Panc1 (cell line): ENCODE results near the gene NFILZ. TPM values are rescaled to one million over a fixed set of nuclear protein-coding genes. Genes with fewer than 3 reads are reported as not detected.

Source experiments
- ATAC-seq: fragments of 200-7000 bp; cut with Tn5 transposase; 2 replicates; pipeline ENCODE4 v1.9.1; 2020; ENCODE audit warnings: mild to moderate bottlenecking, moderate library complexity
- BruUV-seq: library from RNA; stranded (reverse); fragments of 400-500 nt; replicated peaks from 2 replicates; lab custom pipeline; 2021; lab: Mats Ljungman, UMichigan
- CTCF ChIA-PET: fragments of 300-600 bp; sonication (Branson Sonifier 250); formaldehyde crosslinking; loops from one replicate; lab custom pipeline; 2022; ENCODE audit warnings: antibody characterized with exemption; lab: Charles Lee
- POLR2A ChIA-PET: fragments of 300-600 bp; sonication (Branson Sonifier 250); formaldehyde crosslinking; loops from one replicate; lab custom pipeline; 2022; ENCODE audit warnings: antibody characterized with exemption; lab: Charles Lee
- DNase-seq: peaks from one replicate; pipeline ENCODE4 v3.0.0-alpha.2; 2010; ENCODE audit warnings: low read depth, low spot score
- H3K27ac ChIP-seq: 2 replicates; pipeline ENCODE4 v1.5.1; 2011; ENCODE audit warnings: mild to moderate bottlenecking, low read length, inconsistent platforms
- H3K27me3 ChIP-seq: fragments of 200-500 bp; sonication (Bioruptor generic); 2 replicates; pipeline ENCODE4 v1.6.0; 2014; ENCODE audit warnings: low read length, inconsistent platforms; ENCODE audit not compliant: control insufficient read depth, insufficient read depth
- H3K36me3 ChIP-seq: fragments of 200-500 bp; sonication (Bioruptor generic); 2 replicates; pipeline ENCODE4 v1.5.1; 2014; ENCODE audit warnings: inconsistent platforms, mild to moderate bottlenecking, low read length, moderate library complexity; ENCODE audit not compliant: control insufficient read depth, insufficient read depth
- H3K4me1 ChIP-seq: 2 replicates; pipeline ENCODE4 v1.5.1; 2011; ENCODE audit warnings: inconsistent platforms, mild to moderate bottlenecking, low read length, moderate library complexity; ENCODE audit not compliant: control insufficient read depth, insufficient read depth
- H3K4me3 ChIP-seq, 2 experiments: 2 replicates each; pipeline ENCODE4 v1.5.1; 2011 to 2012; ENCODE audit warnings: low read depth in 2 of 2, low read length in 2 of 2, mild to moderate bottlenecking in 2 of 2, inconsistent platforms in 1 of 2, moderate library complexity in 1 of 2
- H3K9me3 ChIP-seq: fragments of 200-500 bp; sonication (Bioruptor generic); 2 replicates; pipeline ENCODE4 v1.5.1; 2014; ENCODE audit warnings: low read depth, mild to moderate bottlenecking, inconsistent platforms, low read length, moderate library complexity; ENCODE audit not compliant: control insufficient read depth, insufficient read depth
- CTCF ChIP-seq: fragments of 450-650 bp; IDR thresholded peaks from 2 replicates; pipeline ENCODE4 v1.5.1; 2017; ENCODE audit warnings: mild to moderate bottlenecking
- POLR2AphosphoS5 ChIP-seq: IDR thresholded peaks from 2 replicates; pipeline ENCODE4 v1.6.1; 2012; ENCODE audit warnings: mild to moderate bottlenecking, low read depth, low read length, moderate library complexity
- REST ChIP-seq, 2 experiments: IDR thresholded peaks; 2 replicates each; pipeline ENCODE4 v1.6.1; 2011 to 2012; ENCODE audit warnings: low read depth in 2 of 2, control low read depth in 1 of 2, low read length in 1 of 2, mild to moderate bottlenecking in 1 of 2, moderate library complexity in 1 of 2; ENCODE audit not compliant: insufficient read depth in 1 of 2
- SIN3A ChIP-seq: IDR thresholded peaks from 2 replicates; pipeline ENCODE4 v1.6.1; 2012; ENCODE audit warnings: low read depth, mild to moderate bottlenecking, low read length, moderate library complexity, borderline replicate concordance; ENCODE audit not compliant: insufficient read depth
- TCF7L2 ChIP-seq: IDR thresholded peaks from 2 replicates; pipeline ENCODE4 v1.6.1; 2011; ENCODE audit warnings: mild to moderate bottlenecking, low read depth, low read length, inconsistent platforms
- in situ Hi-C: cut with HindIII; loops from 2 replicates; pipeline ENCODE4 v1.10.0; 2016; ENCODE audit warnings: low sequenced_read_pairs, low pct_unique_long_range_greater_than_20kb
- intact Hi-C: fragments of 100-400 bp; cut with micrococcal nuclease; formaldehyde crosslinking; loops from one replicate; pipeline ENCODE4 v1.10.0; 2022; ENCODE audit not compliant: unreplicated experiment
- total RNA-seq: library from RNA; stranded (reverse); gene quantifications from one replicate; pipeline ENCODE4 v1.2.1, GENCODE V29; 2021; ENCODE audit not compliant: unreplicated experiment

Gene NFILZ
- total RNA-seq, 1 experiment from 2014 or later = not detected

GRCh38 chr19:8615024-8615423 is 15.4 kb upstream of the NFILZ start:
- intact Hi-C loops = no loop called here
- POLR2A ChIA-PET = interaction anchor here (0.8 kb wide), 1 partner anchor 15 kb away, joined by 3 read pairs; the partner anchor contains the start of gene NFILZ
- peaks cover 8% of the 10 kb centered on the region for H3K4me1 ChIP-seq

More at GRCh38 chr19:8615024-8615423, 15.4 kb upstream of the NFILZ start:
- Histone ChIP-seq H3K4me3 (no peak overlapping the region), H3K9me3 (no peaks in the 10 kb centered on the region), H3K27me3 (no peaks in the 10 kb centered on the region), H3K36me3 (no peaks in the 10 kb centered on the region), H3K27ac (no peak overlapping the region)
- no TSS peak for BruUV-seq
- DNase-seq (no peak), ATAC-seq (no peak)
- no peak for TF ChIP-seq CTCF
- no peak for TF ChIP-seq POLR2AphosphoS5
- TF ChIP-seq REST (IDR thresholded peaks at IDR 0.05; ENCODE audit: insufficient read depth in 1 of 2, low read depth in 2 of 2, low read length in 1 of 2) = no peak
- no peak for TF ChIP-seq SIN3A
- no peak for TF ChIP-seq TCF7L2
- CTCF ChIA-PET = no interaction called here
- in situ Hi-C loops = no loop called here
